ENCODE measurements around the gene PLEKHH3.

PLEKHH3 gene

DNA sequence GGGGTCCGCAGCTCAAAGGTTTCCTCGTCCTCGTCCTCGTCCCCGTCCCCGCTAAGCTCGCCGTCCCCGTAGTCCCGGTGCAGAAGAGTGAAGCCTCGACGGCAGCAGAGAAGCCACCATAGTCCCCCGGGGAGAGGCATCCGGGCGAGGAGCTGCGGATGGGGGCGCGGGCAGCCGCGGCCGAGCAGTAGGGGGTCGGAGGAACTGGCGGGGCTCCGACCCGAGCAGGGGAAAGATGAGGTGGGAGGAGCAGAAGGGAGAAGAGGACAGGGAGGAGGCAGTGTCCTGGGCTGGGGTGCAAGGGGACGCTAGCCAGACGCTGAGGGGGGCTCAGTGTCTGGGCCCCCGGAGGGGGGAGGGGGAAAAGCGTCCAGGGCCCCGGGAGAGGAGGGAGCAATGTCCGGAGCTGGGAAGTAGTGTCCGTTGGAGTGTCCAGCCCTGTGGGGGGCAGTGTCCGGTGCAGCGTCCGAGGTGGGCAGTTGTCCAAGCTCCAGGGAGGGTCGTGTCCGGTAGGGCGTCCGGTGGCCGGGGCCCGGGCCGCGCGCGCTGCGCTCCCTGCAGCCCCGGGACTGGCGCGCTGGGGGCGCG, at the start of gene PLEKHH3:
PLEKHH3 (minus strand) TSS at position 571 of the 588 bp plus-strand sequence; CDS start at position 140, 431 bp downstream.
- DNase-seq = no peak

DNA sequence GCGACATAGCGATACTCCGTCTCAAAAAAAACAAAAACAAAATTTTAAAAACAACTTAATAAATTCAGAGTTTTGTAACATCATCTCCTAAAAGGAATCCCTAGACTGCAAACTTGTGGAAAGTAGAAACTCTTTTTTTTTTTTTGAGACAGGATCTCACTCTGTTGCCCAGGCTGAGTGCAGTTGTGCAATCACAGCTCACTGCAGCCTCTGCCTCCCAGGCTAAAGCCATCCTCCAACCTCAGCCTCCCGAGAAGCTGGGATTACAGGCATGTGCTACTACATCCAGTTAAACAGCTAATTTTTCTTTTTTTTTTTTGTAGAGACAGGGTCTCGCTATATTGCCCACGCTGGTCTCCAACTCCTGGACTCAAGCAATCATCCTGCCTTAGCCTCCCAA, 48.3 kb upstream of the PLEKHH3 start:
- DNase-seq = no peak

DNA sequence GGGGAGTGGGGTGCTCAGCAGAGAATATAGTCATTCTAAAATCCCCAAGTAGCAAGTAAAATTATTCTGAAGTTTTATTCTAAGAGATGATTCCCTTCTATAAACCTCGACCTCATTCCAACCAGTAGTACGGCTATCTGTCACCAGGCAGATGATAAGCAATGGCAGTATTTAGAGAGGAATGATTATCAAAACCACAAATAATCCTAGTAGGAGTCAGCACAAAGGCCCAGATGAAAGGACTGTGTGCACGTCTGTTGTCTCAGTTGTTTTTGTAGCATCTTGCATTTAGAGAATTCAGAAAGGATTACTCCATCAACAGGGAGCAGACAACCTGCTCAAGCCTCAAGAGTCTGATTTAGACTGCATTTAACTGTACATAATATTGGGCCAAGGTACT, 46.8 kb upstream of the PLEKHH3 start:
- DNase-seq = no peak

DNA sequence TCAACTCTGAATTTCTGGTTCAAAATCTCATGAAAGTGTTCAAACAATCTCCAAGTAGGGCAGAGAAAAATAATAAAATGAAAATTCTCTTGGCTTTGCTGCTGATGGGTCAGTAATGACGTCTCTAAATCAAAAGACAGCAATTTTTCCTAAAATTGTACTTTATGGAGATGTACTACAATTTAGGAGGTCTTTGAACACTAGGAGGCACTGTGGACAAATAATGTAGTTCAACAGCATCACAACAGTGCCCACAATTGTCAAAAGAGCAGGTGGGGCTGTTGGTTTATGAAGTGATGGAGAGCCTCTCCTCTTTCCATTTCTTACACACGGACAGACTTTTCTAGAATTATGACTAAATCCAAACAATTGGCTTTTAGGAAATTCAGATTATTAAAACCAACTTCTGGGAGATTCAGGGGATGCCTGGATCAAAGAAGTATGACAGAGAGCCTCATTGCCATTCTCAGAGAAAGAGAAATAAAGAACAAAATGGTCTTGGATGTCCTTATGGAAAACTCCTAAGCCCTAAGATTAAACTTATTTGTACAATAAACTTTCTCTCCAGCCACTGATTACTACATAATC, 44.3 kb upstream of the PLEKHH3 start:
- peak; percentile 15 for DNase-seq

DNA sequence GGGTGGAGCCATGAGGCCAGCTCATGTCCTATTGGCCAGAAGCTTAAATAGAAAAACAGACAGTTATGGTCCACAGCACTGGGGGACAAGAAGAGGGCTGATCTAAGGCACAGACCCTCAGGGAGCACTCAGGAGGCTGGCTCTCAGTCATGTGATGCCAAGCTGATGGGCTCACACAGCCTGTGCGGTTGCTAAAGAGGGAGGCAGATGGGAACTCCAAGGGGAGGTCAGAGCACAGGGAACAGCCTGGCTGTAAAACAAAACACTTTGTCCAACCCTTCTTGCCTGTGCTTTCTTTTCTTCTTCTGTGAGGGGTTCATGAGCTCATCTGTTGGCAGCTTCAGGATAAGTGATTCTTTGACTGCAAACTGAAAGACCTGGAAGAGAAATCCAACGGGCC, 32.8 kb upstream of the PLEKHH3 start:
- no peak for DNase-seq

GRCh38 chr17:42708588-42708987, 31.8 kb upstream of the PLEKHH3 start:
- DNase-seq = no peak

- peak; percentile 65 for DNase-seq
Measured at GRCh38 chr17:42706732-42707131, 29.9 kb upstream of the PLEKHH3 start.

GRCh38 chr17:42704837-42705494, 28.2 kb upstream of the PLEKHH3 start:
- DNase-seq = peak; percentile 39

DNA sequence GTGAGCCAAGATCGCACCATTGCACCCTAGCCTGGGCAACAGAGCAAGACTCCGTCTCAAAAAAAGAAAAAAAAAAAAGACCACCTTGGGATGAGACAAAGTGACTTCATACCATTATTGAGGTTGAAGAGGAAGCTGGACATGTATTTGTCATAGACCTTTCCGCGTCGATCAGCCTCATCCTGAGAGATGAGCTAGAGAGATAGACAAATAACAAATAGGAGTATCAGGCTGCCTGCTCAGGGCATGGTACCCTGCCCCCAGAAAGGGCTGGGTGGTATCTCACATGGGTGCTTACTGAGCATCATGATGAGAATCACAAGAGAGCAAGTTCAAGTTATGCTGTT, 27.7 kb upstream of the PLEKHH3 start:
- DNase-seq = no peak

GRCh38 chr17:42702446-42702845, 25.7 kb upstream of the PLEKHH3 start:
- no peak for DNase-seq

DNA sequence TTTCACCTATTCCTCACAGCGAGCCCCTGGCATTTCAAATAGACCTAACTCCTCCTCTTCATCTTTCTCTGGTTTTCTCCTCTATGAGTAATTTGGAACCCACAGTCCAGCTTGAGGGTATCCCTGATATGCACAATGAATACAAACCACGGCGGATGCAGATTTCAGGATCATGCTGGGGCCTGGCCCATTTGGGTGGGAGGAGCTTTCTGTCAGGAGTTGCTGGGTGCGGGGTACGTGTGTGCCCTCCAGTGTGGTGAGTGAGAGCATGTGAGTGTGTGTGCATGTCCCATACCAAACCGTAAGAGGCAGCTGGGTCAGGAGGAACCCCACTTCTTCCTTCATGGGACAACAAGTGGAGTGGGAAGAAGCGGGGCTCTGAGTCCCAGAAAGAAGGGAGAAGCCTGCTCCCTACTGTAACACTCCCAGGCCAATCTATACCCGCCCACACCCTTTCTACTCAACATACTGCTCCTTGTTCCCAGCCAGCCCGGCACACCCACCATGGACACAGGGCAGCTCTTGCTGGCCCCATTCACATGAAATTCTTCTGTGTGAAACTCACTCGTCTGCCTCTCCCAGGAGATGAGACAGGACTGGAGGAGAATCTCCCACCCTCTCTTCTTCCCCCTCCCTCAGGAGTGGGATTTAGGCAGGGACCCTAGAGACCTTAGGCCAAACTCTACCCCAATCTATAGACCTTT, 23.9 kb upstream of the PLEKHH3 start:
- no peak for DNase-seq

- DNase-seq = no peak
Measured at GRCh38 chr17:42699415-42699740, 22.6 kb upstream of the PLEKHH3 start.

DNA sequence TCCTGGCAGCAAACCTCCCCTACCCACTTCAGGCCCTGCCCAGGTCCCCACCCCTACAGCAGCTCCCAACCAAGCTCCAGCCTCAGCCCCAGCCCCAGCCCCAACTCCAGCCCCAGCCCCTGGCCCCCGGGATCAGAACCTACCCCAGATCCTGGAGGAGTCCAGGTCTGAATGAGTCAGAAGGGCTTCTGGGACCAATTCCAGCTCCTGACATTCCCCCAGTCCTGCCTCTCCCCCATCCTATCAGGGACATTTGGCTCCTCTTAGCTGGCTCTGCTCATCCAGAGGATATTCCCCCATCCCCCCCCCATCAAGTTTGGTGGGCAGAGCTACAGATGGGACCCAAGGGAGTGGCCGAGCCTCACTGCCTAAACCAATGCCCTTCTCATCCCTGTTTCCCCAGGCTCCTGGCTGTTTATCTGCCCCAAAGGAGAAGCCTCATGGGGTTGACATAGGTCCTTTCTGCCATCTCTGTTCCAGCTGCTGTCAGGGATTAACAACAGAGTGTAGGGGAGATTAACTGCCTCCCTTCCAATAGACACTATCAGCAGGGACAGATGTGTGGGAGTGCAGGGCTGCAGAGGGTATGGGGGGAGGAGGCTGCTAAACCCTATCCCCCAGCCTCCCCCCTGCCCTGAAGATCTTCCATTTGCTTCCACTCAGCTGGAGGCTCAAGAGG, 22.1 kb upstream of the PLEKHH3 start:
- no peak for DNase-seq

DNA sequence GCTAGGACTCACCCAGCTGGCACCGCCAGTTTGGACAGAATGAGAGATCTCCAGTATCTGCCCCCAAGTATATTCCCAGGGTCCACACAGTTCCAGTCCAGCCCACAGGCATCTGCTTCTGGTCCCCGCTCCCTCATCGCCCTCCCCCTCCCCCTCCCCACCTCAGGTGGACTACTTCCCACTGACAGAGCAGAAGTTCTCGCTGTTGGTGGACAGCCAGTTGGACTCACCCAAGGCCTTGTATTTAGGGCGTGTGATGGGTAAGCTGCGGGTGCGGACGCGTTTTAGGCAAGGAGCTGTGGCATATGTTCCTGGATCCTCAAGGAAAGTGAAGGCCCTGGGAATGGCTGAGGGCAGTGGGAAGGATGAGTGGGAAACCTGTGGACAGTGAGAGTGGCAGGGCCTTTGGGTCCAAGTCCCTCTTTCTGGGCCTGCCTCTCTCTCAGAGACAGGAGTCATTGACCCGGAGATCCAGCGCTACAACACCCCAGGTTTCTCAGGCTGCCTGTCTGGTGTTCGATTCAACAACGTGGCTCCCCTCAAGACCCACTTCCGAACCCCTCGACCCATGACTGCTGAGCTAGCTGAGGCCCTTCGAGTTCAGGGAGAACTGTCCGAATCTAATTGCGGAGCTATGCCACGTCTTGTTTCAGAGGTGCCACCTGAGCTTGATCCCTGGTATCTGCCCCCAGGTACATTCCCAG, 20.5 kb upstream of the PLEKHH3 start:
- no peak for DNase-seq

DNA sequence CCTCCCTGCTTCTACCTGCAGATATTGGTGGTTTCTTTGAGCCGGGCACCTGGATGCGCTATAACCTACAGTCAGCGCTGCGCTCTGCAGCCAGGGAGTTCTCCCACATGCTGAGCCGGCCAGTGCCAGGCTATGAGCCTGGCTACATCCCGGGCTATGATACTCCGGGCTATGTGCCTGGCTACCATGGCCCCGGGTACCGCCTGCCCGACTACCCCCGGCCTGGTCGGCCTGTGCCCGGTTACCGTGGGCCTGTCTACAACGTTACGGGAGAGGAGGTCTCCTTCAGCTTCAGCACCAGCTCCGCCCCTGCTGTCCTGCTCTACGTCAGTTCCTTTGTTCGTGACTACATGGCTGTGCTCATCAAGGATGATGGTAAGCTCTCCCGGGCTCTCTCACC, 18.7 kb upstream of the PLEKHH3 start:
- no peak for DNase-seq

DNA sequence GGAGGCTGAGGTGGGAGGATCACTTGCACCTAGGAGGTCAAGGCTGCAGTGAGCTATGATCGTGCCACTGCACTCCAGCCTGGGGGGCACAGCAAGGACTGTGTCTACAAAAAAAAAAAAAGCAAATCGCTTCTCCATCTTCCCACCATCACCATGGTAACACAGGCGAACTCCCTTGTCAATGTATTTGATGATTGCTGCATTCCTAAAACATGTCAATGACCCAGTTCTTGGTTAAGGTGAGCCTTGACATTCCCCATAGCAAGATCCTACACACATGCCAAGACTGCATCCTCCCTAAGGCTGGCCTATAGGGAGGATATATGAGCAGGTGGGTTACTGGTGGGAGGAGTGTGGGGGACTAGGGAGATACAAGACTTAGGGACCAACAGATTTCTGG, 17.7 kb upstream of the PLEKHH3 start:
- no peak for DNase-seq

DNA sequence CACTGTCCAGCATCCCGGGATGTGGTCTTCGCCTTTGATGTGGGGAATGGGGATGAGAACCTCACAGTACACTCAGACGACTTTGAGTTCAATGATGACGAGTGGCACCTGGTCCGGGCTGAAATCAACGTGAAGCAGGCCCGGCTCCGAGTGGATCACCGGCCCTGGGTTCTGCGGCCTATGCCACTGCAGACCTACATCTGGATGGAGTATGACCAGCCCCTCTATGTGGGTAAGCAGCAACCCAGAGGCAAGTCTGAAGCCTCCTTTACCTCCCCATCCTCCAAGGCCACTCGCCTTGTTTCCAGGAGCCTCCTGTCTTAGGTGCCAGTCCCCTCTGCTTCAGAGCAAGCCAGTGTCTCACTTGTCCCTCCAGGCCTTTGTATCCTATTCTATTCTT, 15.7 kb upstream of the PLEKHH3 start:
- no peak for DNase-seq

DNA sequence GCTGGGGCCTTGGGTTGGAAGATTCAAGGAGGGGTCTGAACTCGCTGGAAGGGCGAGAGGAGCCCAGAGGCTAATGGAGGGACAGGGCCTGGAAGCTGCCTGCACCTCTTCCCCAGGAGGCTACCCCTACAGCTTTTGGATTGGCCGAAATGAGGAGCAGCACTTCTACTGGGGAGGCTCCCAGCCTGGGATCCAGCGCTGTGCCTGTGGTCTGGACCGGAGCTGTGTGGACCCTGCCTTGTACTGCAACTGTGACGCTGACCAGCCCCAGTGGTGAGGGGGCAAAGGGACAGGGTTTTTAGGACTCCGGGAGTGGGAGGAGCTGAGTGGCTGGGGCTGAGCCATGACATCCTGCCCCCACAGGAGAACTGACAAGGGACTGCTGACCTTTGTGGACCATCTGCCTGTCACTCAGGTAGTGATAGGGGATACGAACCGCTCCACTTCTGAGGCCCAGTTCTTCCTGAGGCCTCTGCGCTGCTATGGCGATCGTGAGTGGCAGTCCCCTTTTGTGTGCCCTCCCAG, 14.3 kb upstream of the PLEKHH3 start:
- DNase-seq = no peak

- DNase-seq = no peak
Measured at GRCh38 chr17:42690596-42690995, 13.8 kb upstream of the PLEKHH3 start.

GRCh38 chr17:42687707-42688320, 11.0 kb upstream of the PLEKHH3 start:
- DNase-seq = no peak

- DNase-seq = no peak
Measured at GRCh38 chr17:42686520-42687128, 9.8 kb upstream of the PLEKHH3 start.

DNA sequence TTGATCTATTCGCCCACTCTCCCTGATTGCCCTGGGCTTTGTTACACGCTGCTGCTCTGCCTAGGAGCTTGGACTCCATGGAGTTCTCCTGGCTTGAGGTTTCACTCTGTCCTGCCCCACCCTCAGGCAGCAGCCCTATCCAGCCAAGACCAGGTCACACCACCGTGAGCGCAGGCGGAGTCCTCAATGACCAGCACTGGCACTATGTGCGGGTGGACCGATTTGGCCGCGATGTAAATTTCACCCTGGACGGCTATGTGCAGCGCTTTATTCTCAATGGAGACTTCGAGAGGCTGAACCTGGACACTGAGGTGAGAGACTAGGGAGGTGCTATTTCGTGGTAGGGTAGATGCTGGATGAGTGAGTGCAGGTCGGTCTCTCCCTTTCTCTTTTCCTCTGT, 9.0 kb upstream of the PLEKHH3 start:
- DNase-seq = no peak

Measured in activated naive CD4-positive, alpha-beta T cell treated with Interleukin-2 at 50 U/mL for 16 hours (primary cell).